ENCODE results near the gene ZHX3. TPM values are rescaled to one million over a fixed set of nuclear protein-coding genes. Genes with fewer than 3 reads are reported as not detected.
A peak's percentile ranks its signal among the peaks of the same experiment; 100 is the strongest.

The ZHX3 gene
- total and polyA plus RNA-seq, 2 of the 13 experiments (the other 11 are each of a cell fraction or from before 2014, with no cell fraction given) = 8.4 to 11.7 TPM

GRCh38 chr20:41135888-41136679, 181.4 kb downstream of the ZHX3 start (continued):
- no peak for TF ChIP-seq NFE2L1 (CRISPR knock-in tag; IDR thresholded peaks at IDR 0.05; ENCODE audit: borderline replicate concordance)
- no peak for TF ChIP-seq HNRNPUL1 (IDR thresholded peaks at IDR 0.05; ENCODE audit: low read depth, low read length)
- no peak for TF ChIP-seq SALL1 (CRISPR knock-in tag; IDR thresholded peaks at IDR 0.05)
- no peak for TF ChIP-seq ZFAT (CRISPR knock-in tag; conservative IDR thresholded peaks at IDR 0.05)
- 0 out of 2 replicates have a peak, but pooled peaks have one; percentile 15 for TF ChIP-seq E2F2 (CRISPR knock-in tag; IDR thresholded peaks at IDR 0.05; ENCODE audit: borderline replicate concordance)
- TF ChIP-seq CREBL2 (CRISPR knock-in tag; IDR thresholded peaks at IDR 0.05; ENCODE audit: borderline replicate concordance) = no peak
- no peak for TF ChIP-seq AKAP8 (CRISPR knock-in tag; IDR thresholded peaks at IDR 0.05)
- no peak for TF ChIP-seq CENPBD1 (CRISPR knock-in tag; IDR thresholded peaks at IDR 0.05; ENCODE audit: borderline replicate concordance, low read depth)
- TF ChIP-seq TFDP2 (CRISPR knock-in tag; IDR thresholded peaks at IDR 0.05) = no peak
- no peak for TF ChIP-seq TCF7L2 (IDR thresholded peaks at IDR 0.05; ENCODE audit: low read depth, low read length)
- TF ChIP-seq ZNF878 (CRISPR knock-in tag; IDR thresholded peaks at IDR 0.05) = no peak
- TF ChIP-seq SCMH1 (CRISPR knock-in tag; IDR thresholded peaks at IDR 0.05; ENCODE audit: borderline replicate concordance) = no peak
- 0 out of 2 replicates have a peak, but pooled peaks have one; percentile 6 for TF ChIP-seq ZNF263 (CRISPR knock-in tag; IDR thresholded peaks at IDR 0.05)
- TF ChIP-seq ZNF33B (CRISPR knock-in tag; IDR thresholded peaks at IDR 0.05) = no peak
- no peak for TF ChIP-seq TFE3 (CRISPR knock-in tag; IDR thresholded peaks at IDR 0.05)
- no peak for TF ChIP-seq ZNF691 (CRISPR knock-in tag; IDR thresholded peaks at IDR 0.05; ENCODE audit: borderline replicate concordance, low read depth)
- no peak for TF ChIP-seq GRHL1 (CRISPR knock-in tag; conservative IDR thresholded peaks at IDR 0.05)
- no peak for TF ChIP-seq NPAS2 (CRISPR knock-in tag; IDR thresholded peaks at IDR 0.05; ENCODE audit: borderline replicate concordance)
- no peak for TF ChIP-seq RBM22 (optimal IDR thresholded peaks at IDR 0.05; ENCODE audit: low read length)
- no peak for TF ChIP-seq JUNB (CRISPR knock-in tag; IDR thresholded peaks at IDR 0.05; ENCODE audit: borderline replicate concordance)
- TF ChIP-seq ZSCAN25 (CRISPR knock-in tag; IDR thresholded peaks at IDR 0.05) = peak; percentile 53; the same call in 1 of the 2 replicates
- no peak for TF ChIP-seq FOXJ3 (CRISPR knock-in tag; IDR thresholded peaks at IDR 0.05; ENCODE audit: borderline replicate concordance)
